Retina (tissue), 1 donor: ENCODE measurements around the gene TMEM135.
"Not testable (repeated sequence)": the region's sequence is repeated elsewhere in the genome, so short reads cannot be mapped to it uniquely, and the experiment has no call there.

Source experiments
- DNase-seq: peaks from one replicate; pipeline ENCODE4 v3.0.0-alpha.2; 2016

The TMEM135 gene

GRCh38 chr11:87037450-87038234 is at the start of gene TMEM135:
TMEM135 (plus strand) TSS chr11:87037934; CDS start chr11:87038046, 112 bp downstream.
- DNase-seq = peak; percentile 97

GRCh38 chr11:86988351-86988881 is 49.3 kb upstream of the TMEM135 start:
- DNase-seq = no peak

DNA sequence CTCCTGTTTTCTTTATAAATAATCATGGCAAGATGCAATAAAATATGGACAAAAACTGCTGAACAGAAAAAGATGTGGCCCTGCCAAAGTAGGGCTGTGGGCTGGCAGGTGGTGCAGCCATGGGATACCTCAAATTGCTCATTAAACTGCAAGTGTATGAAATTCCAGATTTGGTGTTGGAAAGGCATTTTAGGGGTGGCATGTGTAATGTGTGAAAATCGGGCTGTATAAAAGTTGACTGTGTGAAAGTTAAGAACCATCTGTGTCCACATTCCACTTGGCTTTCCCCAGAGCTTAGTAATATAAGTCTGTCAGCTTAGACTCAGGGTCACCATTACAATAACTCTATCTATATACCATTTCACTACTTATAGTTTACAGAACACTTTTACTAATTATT is 47.7 kb upstream of the TMEM135 start:
- no peak for DNase-seq

GRCh38 chr11:86990515-86990914 is 47.2 kb upstream of the TMEM135 start:
- no peak for DNase-seq

DNA sequence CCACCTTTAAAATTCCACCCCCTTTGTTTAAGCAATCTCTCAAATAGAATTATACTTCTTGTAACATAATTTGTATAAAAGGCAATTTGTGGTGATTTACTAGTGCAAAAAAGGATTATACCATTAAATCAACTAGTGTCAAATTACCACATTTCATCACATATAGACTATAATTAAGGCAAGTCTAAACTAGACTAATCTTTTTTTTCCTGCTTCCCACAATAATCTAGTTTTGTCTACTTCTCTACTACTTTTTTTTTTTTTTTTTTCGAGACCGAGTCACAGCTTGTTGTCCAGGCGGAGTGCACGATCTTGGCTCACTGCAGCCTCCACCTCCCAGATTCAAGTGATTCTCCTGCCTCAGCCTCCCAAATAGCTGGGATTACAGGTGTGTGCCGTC is 46.4 kb upstream of the TMEM135 start:
- DNase-seq = no peak

DNA sequence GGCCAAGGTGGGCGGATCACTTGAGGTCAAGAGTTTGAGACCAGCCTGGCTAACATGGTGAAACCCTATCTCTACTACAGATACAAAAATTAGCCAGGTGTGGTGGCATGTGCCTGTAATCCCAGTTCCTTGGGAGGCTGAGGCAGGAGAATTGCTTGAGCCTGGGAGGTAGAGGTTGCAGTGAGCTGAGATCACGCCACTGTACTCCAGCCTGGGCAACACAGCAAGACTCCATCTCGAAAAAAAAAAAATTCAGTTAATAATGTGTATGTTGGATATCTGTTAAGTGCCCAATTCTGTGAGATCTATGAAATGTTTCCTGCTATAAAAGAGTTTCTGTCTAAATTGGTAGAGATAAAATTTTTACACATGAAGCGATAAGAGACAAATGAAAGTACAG is 45.4 kb upstream of the TMEM135 start:
- DNase-seq = not testable (repeated sequence)

GRCh38 chr11:86993031-86993430 is 44.7 kb upstream of the TMEM135 start:
- no peak for DNase-seq

- DNase-seq = no peak
Observed at GRCh38 chr11:86996953-86997570, 40.7 kb upstream of the TMEM135 start.

DNA sequence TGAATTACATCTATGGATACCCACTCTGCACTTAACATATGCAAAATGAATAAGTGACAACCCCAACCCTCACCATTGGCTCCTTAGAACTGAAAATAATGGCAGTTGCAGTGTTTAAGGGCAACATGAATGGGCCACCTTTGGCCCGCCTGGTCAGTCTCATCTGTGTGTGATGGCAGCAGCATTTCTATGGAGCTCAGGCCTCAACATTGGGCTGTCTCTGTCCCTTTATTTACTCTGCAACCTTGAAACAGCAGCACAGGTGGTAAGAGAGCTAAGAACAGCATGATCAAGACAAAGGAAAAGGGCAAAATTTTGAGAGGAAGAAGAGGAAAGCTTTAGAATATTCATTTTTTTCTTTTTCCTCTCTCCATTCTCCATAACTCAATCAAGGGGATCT is 38.3 kb upstream of the TMEM135 start:
- no peak for DNase-seq

DNA sequence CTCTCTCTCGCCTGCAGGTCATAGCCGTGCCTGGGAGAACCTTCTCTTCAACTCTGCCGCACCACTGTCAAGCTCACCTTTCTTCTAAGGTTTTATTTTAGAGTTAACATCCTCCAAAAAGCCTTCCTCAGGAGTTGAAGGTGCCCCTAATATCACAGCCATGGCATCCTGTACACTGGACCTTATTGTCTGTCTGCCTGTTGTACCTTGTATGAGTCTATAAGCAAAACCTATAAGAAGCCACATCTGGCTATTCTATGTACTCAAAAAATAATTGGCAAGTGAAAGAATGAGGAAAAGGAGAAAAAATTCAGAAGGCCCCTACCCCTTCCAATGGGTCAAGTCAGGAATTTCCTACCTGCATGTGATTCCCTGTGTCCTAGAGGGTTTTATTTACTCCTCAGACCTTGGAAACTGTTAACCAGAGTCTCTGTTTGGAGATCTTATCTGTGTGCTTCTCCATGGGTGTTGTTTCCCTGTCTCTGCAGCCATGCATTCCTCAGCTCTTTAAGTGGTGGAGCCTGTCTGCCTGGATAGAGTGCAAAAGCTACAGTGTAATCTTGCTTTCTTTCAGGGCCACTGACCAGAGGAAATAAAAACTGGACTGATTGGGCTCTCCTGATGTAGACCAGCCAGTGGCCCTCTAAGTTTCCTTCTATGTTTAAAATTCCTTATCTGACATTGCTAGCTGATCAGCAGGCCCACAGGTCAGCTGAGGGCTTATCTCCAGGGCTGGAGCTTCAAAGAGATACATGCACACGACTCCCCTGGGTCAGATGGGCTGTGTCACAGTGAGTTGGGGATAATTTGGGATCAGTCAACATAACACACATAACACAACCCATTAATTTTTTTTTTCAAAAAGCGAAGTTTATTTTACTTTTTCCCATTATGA is 37.6 kb upstream of the TMEM135 start:
- no peak for DNase-seq

DNA sequence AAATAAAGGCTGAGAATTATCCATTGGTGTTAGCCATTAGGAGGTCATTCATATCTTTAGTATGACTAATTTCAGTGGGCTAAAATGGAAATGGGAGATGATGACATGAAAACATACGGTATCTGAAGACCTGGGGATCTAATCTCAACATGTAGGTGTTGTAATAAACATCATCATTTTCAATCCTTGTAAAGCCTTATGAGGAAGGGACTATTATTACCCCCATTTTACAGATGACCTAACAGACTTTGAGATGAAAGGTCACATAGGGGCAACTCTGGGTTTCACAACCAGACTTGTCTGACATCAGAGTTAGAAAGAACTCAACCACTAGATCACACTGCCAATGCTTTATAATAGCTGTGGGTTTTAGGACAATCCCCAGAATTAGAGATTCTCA is 34.8 kb upstream of the TMEM135 start:
- no peak for DNase-seq

GRCh38 chr11:87004281-87004680 is 33.5 kb upstream of the TMEM135 start:
- not testable (repeated sequence) for DNase-seq

- DNase-seq = no peak
Observed at GRCh38 chr11:87005569-87005921, 32.2 kb upstream of the TMEM135 start.

GRCh38 chr11:87006035-87006434 is 31.7 kb upstream of the TMEM135 start:
- DNase-seq = no peak

DNA sequence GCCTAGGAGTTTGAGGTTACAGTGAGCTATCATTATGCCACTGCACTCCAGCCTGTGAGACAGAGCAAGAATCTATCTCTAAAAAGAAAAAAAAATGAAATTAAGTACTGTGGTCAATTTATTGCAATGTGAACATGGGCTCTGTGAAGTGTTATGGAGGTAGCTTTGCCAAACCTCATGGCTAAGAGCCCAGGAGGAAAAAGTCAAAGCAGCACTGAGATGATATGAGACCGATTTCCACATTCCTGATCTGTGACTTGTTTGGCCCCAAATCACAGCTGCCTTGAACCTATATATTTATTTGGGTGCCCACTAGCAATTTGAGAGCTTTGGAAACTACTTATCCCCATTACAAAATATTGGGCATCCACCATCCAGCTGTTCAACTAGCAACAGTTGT is 29.8 kb upstream of the TMEM135 start:
- no peak for DNase-seq

GRCh38 chr11:87012089-87012488 is 25.6 kb upstream of the TMEM135 start:
- no peak for DNase-seq

- DNase-seq = no peak
Observed at GRCh38 chr11:87012673-87013072, 25.1 kb upstream of the TMEM135 start.

- no peak for DNase-seq
Observed at GRCh38 chr11:87013912-87014825, 23.6 kb upstream of the TMEM135 start.

DNA sequence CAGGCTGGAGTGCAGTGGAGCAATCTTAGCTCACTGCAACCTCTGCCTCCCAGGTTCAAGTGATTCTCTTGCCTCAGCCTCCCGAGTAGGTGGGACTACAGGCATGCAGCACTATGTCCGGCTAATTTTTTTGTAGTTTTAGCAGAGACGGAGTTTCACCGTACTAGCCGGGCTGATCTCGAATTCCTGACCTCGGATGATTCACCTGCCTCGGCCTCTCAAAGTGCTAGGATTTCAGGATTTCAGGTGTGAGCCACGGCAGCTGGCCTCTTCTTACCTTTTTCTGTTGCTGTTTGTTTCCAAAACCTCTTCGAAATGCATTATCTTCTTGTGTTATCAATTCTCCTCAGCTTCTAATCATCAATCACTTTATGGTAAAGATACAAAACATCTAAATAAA is 22.1 kb upstream of the TMEM135 start:
- DNase-seq = no peak

DNA sequence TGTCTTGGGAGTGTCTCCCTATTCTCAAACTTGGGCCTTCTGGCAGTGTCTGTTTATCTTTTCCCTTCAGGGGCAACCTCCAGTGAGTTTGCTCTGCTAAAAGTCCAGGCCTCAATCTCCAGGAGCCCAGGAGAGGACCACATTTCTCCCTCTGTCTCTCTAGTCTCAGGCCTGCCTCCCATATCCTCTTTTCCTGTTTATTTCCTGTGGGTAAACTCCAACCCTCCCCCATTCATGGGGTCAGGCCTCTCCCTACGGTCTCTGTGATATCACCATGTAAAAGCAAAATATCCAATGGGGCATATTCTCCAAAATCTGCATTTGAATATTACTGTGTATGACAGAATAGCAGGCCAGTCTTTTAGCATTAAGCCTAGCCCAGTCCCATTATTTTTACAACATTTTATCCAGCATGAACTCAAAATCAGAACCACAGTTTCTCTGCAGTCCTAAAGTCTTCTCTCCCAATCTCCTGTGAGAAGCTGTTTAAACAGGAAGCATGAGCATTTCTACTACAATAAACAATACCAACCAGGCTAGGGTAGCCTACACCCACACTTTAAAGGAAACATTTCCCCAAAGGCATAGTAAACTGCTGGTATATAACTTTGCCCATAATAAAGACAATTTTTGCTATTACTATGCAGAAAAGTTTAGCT is 18.0 kb upstream of the TMEM135 start:
- DNase-seq = no peak

GRCh38 chr11:87020336-87020735 is 17.4 kb upstream of the TMEM135 start:
- DNase-seq = no peak
